ENCODE measurements around the gene PBX3.

DNA sequence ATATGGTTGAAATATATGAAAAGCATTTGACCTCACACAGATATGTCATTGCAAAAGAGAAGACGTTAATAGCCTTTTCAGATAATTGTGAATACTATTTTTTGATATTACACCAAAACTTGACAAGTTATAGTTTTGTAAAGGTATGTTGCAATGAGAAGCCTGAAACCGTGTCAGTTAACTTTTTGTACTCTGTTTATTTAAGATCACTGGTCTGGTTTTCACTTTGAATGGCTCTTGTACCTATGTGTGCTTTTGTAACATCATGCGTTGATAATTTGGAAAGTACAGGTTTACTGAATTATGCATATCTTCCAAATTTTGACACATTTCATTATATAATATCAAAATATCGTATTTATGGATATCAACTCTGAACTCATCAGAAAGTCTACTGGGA lies 177.2 kb downstream of the PBX3 start:
- TF ChIP-seq, protein P1, sequence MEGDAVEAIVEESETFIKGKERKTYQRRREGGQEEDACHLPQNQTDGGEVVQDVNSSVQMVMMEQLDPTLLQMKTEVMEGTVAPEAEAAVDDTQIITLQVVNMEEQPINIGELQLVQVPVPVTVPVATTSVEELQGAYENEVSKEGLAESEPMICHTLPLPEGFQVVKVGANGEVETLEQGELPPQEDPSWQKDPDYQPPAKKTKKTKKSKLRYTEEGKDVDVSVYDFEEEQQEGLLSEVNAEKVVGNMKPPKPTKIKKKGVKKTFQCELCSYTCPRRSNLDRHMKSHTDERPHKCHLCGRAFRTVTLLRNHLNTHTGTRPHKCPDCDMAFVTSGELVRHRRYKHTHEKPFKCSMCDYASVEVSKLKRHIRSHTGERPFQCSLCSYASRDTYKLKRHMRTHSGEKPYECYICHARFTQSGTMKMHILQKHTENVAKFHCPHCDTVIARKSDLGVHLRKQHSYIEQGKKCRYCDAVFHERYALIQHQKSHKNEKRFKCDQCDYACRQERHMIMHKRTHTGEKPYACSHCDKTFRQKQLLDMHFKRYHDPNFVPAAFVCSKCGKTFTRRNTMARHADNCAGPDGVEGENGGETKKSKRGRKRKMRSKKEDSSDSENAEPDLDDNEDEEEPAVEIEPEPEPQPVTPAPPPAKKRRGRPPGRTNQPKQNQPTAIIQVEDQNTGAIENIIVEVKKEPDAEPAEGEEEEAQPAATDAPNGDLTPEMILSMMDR (IDR thresholded peaks at IDR 0.05), result no peak
- no peak for TF ChIP-seq POLR2A (IDR thresholded peaks at IDR 0.05)

Data from lower leg skin (tissue), 3 donors.